Smooth muscle cell of trachea (primary cell): ENCODE data around the gene SLC38A6. TPM values are rescaled to one million over a fixed set of nuclear protein-coding genes. Genes with fewer than 3 reads are reported as not detected.

Experiments
- total RNA-seq: library from RNA; depleted of rRNA; stranded (reverse); fragments of >200 nt; gene quantifications from 2 replicates; pipeline ENCODE4 v1.2.1, GENCODE V29; 2014

SLC38A6 gene
- 120 and 126 TPM in 2 replicates for total RNA-seq

DNA sequence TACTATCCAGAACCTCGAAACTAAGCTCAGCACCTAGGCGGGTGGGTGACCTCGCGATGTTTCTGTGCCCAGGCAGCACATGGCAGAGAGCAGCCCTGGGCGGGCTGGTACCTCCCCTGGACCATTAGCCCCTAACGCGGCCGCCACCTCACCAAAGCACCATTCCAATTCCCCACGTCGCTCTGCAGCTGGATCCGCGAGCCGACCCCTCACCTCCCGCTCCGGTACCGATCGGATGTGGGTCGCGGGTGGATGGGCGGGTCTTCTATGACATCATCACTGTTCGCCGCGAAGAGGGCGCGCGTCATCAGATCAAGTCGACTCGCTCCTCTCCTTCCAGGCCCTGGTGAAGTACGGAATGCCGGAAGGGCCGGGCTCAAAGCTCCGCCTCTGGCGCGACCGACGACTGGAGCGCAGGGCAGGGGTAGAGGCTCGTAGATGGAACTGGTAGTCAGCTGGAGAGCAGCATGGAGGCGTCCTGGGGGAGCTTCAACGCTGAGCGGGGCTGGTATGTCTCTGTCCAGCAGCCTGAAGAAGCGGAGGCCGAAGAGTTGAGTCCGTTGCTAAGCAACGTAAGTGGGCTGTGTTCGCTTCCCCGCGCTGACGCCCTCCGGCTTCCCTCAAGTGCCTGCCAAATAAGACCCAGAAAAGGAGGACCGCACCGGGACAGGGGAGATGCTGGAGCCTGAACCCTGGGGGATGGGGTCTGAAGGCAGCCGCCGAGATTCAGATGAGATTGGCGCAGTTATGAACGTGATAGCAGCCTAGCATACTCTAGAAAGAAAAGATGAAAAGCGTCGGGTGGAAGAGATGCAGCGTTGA is at the start of gene SLC38A6, which contains the start of gene TRMT5:
SLC38A6 (plus strand) TSS at position 435 of the 822 bp plus-strand sequence; CDS start at position 468, 33 bp downstream.
TRMT5 (minus strand) TSS at position 269 of the 822 bp plus-strand sequence; CDS start at position 163, 106 bp downstream.

Other genes starting within 250 kb of the SLC38A6 start
- 35.7 and 78.5 TPM in 2 replicates for gene MNAT1, start 246.5 kb upstream of the SLC38A6 start, total RNA-seq
- 18.8 and 21.8 TPM in 2 replicates for gene TRMT5, start 166 bp upstream of the SLC38A6 start, total RNA-seq